GM10266 (cell line): Measurements from ENCODE around the gene LRRC53.

Experiments used
- DNase-seq: peaks from one replicate; pipeline ENCODE4 v3.0.0; 2012; ENCODE audit errors: extremely low spot score
- TF ChIP-seq, protein P1 (sequence below): IDR thresholded peaks from 2 replicates; pipeline ENCODE4 v1.5.1; 2012; ENCODE audit warnings: mild to moderate bottlenecking, low read depth; ENCODE audit not compliant: control insufficient read depth, insufficient read depth; ENCODE audit errors: missing control alignments

The LRRC53 gene

DNA sequence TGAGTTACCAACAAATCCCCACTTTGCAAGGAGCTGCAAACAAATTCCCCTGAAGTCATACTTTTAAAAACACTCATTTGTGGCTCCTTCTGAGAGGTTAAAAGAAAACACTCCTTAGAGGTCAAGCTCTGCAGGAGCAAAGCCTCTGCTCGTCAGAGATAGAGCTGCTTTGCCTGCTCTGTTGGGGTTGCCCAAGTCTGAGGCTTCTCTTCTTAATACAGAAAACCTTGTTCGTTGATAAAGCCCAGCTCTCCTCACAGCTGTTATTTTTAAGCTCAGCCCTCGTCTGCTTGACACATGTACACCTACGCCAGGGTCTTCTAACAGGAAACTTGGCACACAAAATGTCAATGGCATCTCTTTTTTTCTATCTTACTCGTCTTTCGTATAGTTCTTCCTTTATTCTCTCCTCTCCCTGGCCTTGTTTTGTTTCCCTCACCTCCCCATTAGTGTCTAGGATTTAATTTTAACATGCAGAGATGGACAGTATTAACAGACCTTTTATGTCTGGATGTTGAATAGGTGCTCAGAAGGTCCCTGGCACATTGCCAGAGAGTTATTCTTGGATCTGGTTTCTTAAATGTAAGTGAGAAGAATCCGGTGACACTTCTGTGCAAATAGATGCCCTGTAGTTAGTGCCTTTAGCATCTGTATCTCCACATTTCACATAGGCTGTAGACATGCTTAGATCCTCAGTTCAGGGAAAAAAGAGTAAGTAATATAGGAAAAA lies 86.0 kb downstream of the LRRC53 start:
- DNase-seq, result no peak
- TF ChIP-seq, protein P1, sequence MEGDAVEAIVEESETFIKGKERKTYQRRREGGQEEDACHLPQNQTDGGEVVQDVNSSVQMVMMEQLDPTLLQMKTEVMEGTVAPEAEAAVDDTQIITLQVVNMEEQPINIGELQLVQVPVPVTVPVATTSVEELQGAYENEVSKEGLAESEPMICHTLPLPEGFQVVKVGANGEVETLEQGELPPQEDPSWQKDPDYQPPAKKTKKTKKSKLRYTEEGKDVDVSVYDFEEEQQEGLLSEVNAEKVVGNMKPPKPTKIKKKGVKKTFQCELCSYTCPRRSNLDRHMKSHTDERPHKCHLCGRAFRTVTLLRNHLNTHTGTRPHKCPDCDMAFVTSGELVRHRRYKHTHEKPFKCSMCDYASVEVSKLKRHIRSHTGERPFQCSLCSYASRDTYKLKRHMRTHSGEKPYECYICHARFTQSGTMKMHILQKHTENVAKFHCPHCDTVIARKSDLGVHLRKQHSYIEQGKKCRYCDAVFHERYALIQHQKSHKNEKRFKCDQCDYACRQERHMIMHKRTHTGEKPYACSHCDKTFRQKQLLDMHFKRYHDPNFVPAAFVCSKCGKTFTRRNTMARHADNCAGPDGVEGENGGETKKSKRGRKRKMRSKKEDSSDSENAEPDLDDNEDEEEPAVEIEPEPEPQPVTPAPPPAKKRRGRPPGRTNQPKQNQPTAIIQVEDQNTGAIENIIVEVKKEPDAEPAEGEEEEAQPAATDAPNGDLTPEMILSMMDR, result no peak

DNA sequence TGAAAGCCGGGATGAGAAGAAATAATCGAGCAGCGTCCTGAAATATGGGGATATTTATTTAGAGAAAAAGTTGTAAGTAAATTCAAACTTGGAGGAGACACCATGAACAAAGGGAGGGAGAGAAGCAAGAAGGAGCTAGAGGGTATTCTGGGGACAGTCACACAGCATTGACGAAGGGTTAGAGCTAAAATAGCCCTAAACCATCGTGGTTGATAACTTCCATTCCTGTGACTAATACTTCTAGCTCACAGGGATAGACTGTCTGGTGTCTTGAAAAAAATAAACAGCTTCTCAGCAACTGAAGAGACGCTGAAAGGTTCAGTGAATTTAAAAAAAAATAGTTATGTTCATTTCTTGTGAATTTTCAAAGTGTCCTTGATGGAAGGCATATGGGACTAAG lies 86.7 kb downstream of the LRRC53 start:
- TF ChIP-seq, protein P1, result no peak

DNA sequence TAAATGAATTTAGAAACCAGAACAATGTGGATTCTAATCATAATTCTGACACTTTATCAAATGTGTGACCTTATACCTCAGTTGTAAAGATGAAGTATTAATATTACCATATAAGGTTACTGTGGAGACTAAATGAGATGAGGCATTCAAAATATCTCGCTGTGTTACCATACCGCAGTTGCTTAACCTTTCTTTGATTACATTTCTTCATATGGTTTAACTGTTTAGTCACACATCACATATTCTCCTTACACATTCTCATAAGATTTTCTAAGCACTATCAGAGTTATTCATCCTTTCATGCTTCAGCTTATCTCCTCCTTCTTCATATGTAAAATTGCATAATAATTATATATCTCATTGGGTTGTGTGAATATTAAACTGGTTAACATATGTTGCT lies 88.9 kb downstream of the LRRC53 start:
- TF ChIP-seq, protein P1, result no peak
- DNase-seq, result no peak

More for the DNA sequence above, 86.7 kb downstream of the LRRC53 start:
- no peak for DNase-seq

DNA sequence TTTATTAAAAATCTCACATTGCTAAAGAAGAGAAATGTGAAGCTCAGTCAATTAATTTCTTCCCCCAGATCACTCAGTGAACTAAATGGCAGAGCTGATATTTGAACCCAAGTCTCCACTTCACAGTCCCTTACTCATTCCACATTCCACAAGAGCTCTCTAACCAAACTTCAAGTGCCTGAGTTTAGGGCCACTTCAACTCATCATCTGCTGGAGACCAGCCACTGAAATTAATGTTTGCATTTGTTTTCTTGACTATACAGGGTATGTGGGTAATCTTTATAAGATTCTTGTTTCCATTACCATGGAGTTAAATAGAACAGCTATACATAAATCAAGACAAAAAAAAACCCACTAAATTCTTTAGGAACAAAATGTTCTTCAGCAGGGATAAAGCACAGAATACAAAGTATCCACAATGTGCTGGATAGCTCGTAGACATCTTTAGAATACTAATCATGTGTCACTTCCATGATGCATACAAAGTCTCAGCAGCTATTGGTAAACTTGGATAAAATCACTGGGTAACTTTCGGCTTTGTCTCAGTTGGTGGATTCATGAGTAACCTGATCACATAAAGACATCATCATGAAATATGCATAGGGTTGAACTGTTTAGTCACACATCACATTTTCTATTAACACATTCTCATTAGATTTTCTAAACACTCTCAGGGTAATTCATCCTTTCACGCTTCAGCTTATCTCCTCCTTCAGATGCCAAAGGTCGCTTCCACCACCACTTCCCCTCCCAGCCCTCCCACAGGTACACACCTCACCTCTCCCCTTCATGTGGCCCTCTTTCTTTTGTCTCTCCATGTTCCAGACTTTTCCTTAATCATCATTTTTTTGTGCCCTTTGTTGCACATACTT lies 89.8 kb downstream of the LRRC53 start:
- TF ChIP-seq, protein P1, result no peak
- no peak for DNase-seq

DNA sequence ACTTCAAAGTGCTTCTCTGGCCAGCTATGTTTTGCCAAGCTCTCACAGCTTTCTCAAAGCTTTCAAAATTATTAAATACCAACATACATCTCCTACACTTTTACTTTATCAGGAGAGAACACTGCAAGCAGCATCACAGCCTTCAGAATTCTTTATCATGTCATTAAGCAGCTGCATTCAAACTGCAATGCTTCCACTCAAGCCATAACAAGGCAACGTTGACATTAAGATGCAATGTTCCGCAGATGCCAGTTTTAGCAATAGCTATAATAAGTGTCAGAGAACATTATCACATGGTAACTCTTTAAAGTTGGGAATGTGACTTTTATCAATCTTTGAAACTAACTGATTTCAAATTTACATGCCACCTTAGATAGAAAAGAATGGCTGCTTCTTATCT lies 91.9 kb downstream of the LRRC53 start:
- TF ChIP-seq, protein P1, result no peak
- no peak for DNase-seq
